ENCODE measurements around the gene ZDHHC3.

Gene ZDHHC3, protein sequence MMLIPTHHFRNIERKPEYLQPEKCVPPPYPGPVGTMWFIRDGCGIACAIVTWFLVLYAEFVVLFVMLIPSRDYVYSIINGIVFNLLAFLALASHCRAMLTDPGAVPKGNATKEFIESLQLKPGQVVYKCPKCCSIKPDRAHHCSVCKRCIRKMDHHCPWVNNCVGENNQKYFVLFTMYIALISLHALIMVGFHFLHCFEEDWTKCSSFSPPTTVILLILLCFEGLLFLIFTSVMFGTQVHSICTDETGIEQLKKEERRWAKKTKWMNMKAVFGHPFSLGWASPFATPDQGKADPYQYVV

DNA sequence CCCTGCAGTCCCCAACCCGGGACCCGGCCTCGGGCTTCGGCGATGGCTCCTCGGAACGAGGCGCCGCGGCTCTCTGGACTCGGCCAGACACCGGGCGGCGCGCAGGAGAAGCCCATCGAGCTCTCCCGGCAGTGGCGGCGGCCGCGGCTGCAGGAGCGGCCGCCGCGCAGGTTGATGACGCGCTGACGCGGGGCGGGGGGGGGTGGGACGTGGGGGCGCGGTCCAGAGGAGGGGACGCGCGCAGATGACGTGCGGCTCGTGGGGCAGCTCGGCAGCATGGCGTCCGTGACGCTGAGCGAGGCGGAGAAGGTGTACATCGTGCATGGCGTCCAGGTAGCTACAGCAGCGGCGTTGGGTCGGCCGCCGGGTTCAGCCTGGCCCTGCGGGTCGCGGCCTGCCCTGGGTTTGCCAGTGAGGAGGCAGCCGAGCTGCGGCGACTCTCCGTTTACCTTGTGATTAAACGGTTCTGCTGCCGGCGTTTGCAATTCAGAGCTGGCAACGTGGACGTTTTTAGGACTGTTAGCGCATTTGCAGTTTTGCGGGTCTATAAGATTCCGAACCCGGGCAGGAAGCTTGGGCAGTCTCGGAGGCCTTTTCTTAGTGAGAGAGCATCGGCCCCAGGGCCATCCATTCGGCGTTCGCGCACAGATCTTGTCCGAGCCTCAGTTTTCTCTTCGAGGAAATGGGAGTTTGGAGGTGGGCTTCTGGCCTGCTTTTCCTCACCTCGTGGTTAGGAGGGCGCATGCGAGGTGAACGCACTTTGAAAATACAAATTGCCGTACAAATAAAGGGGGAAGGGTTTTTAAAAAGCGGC is at the start of gene ZDHHC3, which contains the start of gene EXOSC7:
TSS of gene ZDHHC3 (minus strand) at position 173 of the 814 bp plus-strand sequence. CDS start 16,738 bp downstream, outside the sequence.
TSS of gene EXOSC7 (plus strand) at position 243 of the 814 bp plus-strand sequence. CDS start at position 277, 34 bp downstream.
- peak; percentile 81 for DNase-seq (ENCODE audit: low spot score)

DNA sequence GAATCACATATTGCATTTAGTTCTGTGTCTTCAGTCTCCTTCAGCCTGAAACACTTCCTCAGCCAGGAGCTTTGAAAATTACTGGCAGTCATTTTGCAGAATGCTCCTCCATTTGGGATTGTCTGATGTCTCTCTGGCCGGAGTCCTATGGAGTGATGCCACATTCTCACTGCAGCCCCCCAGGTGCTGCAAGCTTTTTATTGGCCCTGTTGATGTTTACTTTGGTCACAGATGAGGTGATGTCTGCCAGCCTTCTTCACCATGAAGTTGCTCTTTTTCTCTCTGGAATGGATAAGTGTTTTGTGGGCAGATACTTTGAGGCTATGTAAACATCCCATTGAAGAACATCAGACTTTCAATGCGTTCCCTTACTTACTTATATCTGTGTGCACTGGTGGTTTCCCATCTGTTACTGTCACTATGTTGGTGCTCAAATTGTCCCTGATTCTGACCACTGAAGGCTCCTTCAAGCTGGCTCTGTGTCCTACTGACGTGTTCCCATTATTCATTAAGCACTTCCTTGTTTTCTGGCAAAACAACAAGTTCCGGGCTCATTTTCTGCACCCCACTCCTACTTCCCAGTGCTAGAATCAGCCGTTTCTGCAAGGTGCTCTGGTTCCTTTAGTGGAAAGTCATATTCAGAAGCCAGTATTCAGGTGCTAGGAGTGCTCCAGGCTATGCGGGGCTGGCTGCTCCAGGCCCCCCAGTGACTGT is 48.7 kb upstream of the ZDHHC3 start:
- peak; percentile 86 for DNase-seq (ENCODE audit: low spot score)

DNA sequence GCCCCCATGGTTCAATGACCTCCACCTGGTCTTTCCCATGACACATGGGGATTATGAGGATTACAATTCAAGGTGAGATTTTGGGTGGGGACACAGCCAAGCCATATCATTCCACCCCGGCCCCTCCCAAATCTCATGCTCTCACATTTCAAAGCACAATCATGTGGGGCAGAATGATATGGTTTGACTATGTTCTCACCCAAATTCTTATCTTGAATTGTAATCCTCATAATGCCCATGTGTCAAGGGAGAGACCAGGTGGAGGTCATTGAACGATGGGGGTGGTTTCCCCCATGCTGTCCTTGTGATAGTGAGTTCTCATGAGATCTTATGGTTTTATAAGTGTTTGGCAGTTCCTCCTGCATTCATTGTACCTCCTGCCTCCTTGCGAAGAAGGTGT is 47.7 kb upstream of the ZDHHC3 start:
- DNase-seq (ENCODE audit: low spot score): no peak

DNA sequence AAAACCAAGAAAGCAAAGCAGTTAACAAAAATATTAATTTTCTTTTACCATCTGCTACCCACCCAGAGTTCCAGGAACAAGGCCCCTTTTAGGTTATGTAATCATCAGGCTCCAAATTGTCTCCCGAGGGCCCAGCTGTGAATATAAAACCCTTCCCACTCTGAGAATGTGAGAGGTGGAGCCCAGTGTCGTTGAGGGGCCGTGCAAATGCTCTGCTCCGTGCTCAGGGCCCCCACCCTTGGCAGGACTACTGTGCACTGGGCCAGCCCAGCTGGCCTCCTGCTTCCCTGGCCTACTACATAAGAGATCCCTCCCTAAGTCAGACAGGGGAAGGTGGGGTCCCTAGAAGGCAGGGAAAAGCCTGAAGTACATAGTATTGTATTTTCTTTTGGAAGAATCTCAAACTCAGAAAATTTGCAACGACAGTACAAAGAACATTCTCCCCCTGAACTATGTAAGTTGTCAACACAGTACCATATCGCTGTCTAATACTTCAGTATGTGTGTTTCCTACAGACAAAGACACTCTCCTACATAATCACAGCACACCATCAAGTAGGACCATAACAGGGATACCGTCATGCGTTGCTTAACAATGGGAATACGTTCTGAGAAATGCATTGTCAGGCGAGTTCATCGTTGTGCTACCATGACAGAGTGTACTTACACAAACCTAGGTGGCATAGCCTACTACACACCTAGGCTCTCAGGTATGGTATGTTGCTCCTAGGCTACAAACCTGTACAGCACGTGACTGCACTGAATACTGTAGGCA is 45.7 kb upstream of the ZDHHC3 start:
- DNase-seq (ENCODE audit: low spot score): no peak

DNA sequence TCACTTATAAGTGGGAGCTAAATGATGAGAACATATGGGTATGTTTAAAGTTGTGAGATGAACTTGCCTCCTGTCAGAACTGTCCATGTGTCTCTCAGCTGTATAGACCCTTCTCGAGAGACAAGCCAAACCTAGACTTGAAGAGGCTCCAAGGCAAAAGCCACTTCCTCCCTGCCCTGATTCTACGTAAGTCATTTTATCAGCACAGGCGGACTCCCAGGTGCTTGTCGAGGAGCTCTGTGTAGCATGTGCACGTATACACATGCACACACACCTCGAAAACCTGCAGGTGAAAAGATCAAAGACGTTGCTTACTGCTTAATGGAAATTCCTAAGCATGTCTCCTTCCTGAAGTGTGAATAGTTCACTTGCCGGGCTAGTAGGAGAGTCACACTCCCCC is 44.6 kb upstream of the ZDHHC3 start:
- DNase-seq (ENCODE audit: low spot score): no peak

DNA sequence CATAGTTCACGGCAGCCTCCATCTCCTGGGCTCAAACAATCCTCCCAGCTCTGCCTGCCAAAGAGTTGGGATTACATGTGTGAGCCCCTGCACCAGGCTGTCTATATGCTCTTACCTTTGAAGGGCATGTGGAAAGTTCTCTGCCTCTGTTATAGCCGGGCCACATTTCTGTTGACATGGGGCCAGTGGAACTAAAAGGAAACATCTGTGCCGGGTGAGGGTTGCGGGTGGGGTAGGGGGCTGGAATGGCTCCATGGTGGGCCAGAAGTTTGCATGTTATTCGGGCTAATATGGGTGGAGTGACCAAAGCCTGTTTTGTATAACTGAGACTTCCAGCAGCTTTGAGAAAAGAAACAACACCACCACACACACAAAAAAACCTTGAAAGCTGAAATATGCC is 41.8 kb upstream of the ZDHHC3 start:
- DNase-seq (ENCODE audit: low spot score): no peak

DNA sequence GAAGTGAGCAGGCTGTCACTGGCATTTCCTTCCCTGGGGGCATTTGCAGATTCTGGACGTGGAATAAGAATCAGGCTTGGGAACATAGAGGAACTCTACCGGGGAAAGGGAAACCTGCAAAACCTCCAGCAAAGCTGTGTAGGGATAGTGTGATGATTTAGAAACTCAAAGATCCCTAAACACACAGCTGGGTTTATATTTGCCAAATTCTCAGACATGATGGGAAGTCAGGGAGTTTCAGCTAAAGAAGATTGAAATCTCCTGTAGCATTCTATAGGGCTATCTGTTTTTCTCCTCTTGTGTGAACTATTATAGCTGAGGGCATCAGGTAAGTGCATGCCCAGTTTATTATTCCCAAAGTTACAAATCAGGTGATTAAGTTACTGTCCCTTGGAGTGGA is 40.9 kb upstream of the ZDHHC3 start:
- DNase-seq (ENCODE audit: low spot score): no peak

DNA sequence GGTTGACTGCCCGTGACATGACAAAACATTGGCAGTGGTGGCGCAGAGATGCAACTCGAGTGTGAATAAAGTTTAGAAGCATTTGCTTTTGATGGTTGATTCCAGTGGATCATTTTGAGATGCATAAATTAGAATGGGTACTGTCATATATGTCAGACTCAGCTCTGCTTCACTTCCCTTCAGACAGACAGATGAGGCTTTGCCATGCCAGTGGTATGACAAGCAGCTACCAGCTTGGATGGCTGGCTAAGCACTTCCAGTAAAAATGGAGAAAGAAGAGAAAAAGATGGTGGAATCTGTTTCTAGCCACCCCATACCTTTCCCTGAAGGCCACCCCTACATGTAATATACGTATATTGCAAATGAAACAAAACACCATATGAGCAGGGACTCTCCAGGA is 36.6 kb upstream of the ZDHHC3 start:
- no peak for DNase-seq (ENCODE audit: low spot score)

DNA sequence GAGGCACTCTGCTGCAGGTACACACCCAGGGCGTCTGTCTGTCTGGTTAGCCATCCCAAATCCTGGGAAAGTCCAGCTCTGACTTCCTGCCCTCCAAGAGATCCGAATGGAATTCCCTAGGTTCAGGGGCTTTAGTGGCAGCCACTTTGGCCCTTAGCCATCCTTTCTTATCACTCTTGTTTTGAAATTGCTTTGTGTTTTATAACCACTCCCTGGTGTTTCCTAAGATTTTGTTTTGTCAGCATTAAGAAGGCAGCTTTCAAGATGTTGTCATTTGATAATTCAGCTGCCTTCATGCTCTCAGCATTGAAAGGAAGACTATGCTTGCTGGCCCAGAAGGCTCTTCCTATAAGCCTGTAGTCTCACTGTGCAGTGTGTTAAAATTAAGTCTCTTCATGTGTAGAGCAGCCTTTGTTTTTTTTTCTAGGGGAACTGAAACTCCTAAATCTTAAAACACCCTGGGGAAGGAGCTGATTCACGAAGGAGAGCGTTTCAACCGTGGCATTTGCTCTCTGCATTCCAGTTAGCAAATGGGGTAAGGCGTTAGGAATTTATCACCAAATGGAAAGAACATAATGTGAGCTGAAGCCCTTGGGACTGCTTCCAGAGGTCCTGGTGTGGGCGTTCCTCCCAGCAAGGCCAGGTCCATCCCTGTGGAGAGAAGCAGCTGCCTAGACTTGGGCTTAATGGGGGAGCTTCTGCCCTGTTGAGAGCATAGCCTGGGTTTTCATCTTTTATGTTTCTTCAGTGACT is 36.0 kb upstream of the ZDHHC3 start:
- no peak for DNase-seq (ENCODE audit: low spot score)

DNA sequence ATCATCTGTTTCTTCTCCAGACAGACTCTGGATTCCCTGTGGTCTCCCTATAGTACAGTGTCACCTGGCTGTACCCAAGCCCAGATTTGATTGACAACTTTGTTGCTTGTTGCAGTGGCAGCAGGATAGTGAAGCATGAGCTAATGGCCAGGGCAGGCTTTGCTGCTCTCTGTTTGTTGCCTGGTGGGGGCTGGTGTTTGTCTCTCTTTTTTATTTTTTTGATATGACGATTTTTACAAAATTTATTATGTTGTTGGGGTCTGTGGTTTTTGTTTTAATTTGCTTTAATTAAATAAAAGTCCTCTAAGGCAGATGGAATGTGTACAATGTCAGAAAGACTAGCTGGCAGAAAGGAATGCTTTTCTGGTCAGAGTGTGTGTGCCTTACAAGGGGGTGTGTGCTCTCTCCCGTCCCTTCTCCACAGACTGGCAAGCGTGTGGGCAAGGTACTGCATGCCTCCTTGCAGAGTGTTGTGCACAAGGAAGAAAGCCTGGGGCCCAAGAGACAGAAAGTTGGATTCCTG is 34.9 kb upstream of the ZDHHC3 start:
- no peak for DNase-seq (ENCODE audit: low spot score)

DNA sequence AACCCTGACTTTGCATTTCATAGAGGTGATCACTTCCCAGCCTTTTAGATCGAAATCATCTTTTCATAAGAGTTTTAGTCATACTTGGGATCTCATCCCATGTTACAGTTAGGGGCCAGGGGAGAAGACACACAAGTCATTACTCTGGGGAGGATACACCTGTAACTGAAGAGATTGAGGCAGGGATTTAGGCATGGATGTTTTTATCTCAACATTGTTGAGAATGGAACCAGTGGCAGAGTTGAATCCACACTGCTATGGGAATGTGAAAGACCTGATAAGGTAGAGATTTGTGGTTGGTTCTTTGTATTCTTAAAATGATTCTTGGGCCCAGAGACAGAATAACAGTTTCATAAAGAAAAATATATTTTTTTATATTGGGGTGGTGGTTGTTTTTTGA is 33.9 kb upstream of the ZDHHC3 start:
- DNase-seq (ENCODE audit: low spot score): no peak

DNA sequence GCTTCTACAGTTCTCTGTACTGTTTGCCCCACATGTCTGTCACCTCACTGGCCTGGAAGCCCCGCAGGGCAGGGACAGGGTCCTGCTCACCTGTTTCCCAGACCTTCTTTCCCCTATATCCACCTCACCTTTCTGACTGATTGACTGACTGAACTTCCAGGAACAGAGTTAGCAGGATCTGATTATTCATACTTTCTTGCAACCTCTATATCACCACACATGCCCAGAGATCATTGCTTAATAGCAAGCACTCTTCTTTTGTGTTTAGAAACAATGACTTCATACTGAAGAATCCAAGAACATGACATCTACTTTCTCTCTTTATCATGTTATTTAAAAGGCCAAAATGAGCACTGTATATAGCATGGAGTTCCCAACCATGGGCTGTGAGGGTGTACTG is 32.1 kb upstream of the ZDHHC3 start:
- no peak for DNase-seq (ENCODE audit: low spot score)

DNA sequence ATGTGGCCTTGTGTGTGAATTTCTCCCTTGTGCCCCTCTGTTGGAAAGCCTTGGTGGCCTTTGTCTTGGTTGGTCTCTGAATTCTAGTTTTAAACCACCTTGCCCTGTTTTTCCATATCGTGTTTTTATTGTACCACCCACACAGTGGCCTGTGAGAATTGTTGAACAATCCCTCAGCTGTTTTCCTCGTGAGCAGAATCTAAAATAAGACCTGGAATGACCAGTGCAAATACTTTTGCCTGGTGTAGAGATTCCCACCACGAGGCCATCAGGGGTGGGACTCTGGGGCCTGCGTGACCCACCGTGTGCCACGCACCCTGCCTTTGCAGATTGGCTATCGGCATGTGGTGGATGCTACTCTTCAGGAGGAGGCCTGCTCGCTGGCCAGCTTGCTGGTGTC is 31.1 kb upstream of the ZDHHC3 start:
- no peak for DNase-seq (ENCODE audit: low spot score)

DNA sequence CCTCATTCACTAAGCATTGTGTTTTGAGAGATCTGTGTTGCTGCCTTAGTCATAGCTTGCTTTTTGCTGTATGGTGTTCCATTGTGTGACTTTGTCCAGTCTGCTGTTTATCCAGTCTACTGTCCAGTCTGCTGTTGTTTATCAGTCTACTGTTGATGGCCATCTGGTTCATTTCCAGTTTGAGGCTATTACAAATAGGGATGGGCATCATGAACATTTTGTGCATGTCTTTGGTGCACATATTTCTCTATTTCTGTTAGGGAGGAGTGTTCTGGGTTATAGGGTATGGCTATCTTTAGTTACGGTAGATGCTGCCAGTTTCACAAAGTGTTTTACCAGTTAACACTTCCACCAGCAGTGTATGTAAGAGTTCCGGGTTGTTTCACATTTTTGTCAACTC is 27.9 kb upstream of the ZDHHC3 start:
- DNase-seq (ENCODE audit: low spot score): no peak

DNA sequence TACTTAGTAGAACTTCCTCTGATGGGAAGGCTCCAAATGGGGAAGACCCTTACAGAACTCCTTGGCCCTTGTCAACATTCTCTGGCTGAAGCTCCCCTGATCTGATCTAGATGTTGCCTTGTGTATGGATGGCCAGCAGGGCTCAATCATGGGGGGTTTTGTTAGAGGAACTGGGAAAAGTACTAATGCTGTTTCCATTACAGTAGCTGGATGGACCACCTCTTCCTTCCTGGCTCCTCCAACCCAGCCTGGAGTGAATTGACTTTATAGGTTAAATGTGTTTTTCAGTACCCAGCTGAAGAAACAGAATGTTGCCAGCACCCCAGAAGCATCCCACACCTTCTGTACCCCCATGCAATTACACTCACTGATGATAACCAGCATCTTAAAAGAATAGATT is 27.4 kb upstream of the ZDHHC3 start:
- DNase-seq (ENCODE audit: low spot score): no peak

DNA sequence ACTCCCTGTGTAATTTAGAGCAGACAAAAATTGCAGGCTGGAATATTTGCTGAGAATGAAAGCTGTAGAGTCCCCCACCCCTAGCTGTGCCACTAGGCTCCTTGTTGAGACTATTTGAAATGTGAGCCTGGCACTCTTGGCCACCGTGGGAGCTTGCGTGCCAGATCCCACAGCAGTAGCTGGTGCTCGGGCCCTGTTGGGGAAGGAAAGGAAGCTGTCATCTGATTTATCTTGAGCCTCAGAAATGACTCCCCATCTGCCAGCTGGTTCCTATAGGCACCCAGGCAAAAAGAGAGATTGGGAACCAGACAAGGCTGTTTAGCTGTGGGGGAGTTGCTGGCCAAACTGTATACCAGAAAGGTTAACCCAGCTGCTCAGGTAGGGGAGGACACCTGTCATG is 26.7 kb upstream of the ZDHHC3 start:
- peak; percentile 46 for DNase-seq (ENCODE audit: low spot score)

DNA sequence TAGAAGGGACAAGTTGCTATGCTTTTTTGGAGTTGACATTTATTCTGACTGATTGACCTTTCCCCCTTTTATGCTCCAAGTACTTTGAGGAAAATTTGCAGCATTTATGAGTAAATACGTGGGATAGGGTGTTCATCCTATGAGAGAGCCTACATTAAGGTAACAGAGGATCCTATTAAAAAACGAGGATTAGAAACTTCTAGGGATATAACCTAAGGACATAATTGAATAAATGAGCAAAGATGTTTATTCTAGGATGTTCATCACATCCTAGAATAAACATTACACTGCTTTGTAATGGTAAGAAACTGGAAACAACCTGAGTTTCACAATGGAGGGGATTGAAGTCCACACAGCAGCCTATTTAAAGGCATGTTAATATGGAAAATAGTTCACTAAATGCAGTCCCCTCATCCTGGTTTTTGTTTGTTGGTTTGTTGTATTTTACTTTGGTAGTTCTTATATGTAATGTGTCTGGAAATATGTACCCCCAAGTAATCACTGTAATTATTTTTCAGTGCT is 26.2 kb upstream of the ZDHHC3 start:
- DNase-seq (ENCODE audit: low spot score): no peak

DNA sequence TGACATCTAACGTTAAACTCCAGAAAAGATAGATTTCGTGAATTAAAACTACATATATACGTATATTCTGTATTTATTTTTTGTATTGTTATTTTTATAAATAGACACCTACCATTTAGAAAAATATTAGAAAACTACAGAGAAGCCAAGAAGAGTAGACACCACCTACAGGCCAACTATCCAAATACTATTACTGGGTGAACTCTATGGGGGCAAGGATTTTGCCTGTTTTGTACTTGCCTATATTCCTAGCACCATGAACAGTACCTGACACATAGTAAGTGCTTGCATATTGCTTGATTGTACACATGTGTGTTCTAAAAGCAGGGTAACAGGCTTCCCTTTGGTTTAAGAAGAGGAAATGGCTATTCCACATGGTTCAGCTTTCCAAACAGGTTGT is 25.8 kb upstream of the ZDHHC3 start:
- DNase-seq (ENCODE audit: low spot score): no peak

DNA sequence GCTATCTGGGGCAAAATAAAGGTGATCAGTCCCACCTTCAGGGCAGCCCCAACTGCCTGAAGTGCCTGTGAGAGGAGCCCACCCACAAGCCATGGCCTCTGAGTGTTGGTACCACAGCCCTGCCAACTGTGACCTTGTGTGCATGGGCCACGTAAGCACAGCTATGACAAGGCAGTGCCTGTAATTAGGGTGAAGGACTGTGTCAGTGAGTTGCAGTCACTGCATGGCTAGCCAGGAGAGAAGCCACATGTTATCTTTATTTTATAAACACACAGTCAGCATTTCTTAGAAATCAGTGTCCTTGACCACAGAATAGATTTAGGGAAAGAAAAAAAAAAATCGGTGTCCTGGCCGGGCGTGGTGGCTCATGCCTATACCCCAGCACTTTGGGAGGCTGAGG is 24.8 kb upstream of the ZDHHC3 start:
- no peak for DNase-seq (ENCODE audit: low spot score)

DNA sequence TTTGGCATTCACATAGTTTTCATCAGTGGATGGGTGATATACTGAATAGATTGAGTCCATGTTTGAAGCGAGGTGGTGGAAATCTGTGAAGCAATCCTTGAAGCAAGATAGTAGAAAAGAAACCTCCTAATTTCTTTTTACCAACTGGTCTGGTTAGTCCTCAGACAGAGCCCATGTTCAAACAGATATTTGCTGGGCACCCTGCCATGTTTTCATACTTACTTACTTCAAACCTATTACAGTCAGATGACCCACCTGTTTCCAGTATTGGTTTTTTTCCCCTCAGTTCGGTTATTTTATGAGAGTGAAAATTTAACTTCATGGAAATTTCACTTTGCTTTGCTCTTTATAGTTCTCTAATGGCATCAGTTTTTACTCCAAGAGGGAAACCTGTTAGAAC is 23.8 kb upstream of the ZDHHC3 start:
- no peak for DNase-seq (ENCODE audit: low spot score)

DNA sequence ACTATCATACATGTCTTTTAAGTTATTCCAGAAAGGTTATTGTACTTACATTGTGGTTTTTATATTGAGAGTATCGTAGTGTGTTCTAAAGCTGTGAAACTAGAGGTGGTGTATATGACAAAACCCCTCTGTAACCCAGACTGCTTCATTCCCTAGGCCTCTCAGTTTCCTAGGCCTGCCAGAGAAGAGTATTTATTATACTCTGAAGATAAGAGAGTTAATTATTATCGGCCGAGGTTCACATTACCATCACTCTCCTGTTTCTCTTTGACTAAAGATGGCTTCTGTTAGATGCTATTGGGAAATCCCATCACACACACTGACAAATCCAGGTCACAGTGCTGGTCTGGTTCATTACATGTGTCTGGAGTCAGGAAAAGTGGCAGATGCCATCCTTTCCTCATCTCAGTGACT is 20.6 kb upstream of the ZDHHC3 start:
- DNase-seq (ENCODE audit: low spot score): peak; percentile 29

Data from cerebellar cortex (tissue), 1 donor.